CD4-positive, alpha-beta T cell treated with Interleukin-2 at 100 ng/mL for 4 hours (primary cell): ENCODE results near the gene LOC101059915.

Experiments
- DNase-seq: peaks from one replicate; pipeline ENCODE4 v3.0.0-alpha.2; 2020; ENCODE audit warnings: low spot score

The LOC101059915 gene

GRCh38 chrX:71667328-71668247 lies at the start of gene LOC101059915:
LOC101059915 (plus strand) TSS chrX:71667546.
- DNase-seq = no peak

GRCh38 chrX:71617742-71618141 lies 49.6 kb upstream of the LOC101059915 start:
- DNase-seq = no peak

DNA sequence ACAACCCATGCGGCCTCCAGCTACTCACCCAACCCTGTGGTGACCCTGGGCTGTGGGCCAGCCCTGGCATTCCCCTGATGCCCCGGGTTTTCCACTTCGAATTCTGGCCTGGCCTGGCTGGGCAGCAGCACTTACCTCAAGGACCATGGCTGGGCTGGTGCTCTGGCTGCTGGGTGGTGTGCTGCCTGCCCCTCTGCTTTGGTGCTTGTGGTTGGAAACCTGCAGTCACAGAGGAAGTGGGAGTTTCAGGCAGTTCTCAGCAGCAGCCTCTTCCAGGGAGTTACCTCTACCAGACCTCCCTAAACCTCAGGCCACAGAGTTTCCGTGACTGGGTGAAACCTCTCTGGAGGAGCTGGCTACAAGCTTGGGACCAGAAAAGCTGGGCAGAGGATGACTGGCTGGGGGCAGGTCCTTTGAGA lies 49.0 kb upstream of the LOC101059915 start, which contains the start of gene CXCR3:
Gene CXCR3 (minus strand): TSS at position 209 of the 419 bp plus-strand sequence. CDS start 62 bp downstream, at position 147.
- peak; percentile 58 for DNase-seq

GRCh38 chrX:71618787-71619186 lies 48.6 kb upstream of the LOC101059915 start:
- DNase-seq = no peak

DNA sequence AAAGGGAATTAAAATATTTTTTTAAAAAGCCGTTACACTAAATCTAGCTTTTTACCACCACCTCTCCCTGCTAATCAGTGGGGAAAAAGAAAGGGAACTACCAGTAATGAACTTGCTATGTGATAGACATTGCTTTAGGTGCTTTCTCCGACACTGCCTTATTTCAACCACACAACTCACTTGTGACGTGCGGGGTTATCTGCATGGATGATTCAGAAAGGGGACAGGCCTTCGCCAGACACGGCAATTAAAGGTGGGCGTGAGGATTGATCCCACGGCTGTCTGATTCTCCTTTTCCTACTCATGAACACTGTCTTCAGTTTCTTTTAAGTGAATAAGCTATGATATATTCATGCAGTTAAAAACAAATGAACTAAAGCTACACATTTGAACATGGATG lies 48.2 kb upstream of the LOC101059915 start:
- peak; percentile 55 for DNase-seq

GRCh38 chrX:71619986-71620385 lies 47.4 kb upstream of the LOC101059915 start:
- no peak for DNase-seq

DNA sequence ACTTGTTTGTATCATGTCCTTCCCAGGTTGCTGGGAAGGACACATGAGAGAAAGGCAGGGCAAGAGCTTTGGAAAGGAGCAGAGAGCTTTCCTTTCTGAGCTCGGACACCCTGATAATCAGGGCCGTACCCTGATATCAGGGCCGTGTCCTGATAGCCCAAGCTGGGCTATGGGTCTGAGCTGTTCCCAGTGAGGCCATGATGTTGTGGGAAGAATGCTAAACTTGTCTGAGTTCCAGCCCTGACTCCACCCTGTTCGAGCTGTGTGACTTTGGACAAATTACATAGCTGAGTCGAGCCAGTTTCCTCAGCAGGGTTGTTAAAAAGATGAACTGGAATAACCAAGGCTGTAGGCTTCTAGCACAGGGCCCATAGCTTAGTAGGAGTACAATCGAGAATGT lies 45.7 kb upstream of the LOC101059915 start:
- no peak for DNase-seq

DNA sequence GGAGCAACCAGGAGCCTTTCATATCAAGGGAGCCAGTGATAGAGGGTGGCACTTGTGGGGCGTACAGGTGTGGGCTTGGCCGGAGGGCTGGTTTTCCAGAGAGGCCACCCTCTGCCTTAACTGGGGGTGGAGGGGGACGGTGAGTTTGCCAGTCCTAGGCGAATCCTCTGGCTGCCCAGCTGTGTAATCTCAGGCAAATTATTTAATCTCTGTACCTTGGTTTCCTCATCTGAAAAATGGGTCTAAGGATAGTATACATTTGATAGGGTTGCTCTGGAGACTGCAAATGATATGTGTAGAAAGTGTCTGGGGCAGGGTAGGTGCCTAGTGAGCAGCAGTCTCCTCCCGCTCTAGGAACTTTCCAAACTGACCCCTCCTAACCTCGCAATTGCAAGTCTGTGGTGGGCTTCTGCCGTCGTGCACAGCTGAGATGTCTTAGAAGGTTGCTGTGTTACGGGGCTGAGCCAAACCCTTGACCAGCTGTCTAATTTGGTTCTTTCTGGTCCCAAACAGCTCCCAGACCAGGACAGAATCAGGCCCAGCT lies 45.2 kb upstream of the LOC101059915 start:
- DNase-seq = no peak

DNA sequence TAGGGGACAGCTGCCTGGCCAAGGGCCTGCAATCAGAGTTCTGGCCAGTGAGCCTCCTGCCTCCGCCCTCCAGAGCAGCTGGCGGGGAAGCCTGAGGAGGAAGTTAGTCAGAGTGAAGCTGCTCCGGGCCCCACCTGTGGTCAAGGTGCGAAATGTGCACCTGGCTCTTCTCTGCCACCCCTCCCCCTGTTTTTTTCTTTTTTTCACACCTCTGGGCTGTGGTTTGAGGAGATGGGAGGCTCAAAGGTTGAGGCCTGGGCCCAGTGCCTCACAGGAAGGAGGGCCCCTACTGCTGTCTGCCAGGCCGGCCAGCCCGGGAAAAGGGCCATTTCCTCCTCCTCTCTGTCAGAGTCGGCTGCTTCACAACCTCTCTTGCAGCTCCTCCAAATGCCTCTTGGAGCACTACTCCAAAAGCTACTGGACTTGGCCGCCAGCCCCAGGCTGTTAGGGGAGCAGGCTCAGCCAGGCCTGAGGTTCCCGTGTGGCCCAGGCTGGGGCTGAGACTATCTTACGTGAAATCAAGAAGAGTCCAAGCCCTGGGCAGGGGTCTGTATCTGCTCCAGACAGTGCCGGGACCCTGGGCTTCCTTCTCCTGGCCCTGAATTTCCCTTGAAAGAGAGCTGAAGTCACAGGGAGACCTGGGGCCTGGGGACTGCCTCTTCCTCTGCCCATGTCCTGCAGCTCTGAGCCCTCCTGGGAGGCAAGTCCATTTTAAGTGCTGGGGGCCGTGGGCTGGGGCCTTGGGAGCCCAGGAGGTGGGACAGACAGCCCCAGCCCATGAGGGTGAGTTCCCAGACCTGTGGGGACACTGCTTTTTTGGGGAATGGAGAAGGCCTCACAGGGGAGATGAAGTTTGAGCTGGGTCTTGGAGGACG lies 44.5 kb upstream of the LOC101059915 start:
- DNase-seq = peak; percentile 80

GRCh38 chrX:71623714-71624113 lies 43.6 kb upstream of the LOC101059915 start:
- no peak for DNase-seq

DNA sequence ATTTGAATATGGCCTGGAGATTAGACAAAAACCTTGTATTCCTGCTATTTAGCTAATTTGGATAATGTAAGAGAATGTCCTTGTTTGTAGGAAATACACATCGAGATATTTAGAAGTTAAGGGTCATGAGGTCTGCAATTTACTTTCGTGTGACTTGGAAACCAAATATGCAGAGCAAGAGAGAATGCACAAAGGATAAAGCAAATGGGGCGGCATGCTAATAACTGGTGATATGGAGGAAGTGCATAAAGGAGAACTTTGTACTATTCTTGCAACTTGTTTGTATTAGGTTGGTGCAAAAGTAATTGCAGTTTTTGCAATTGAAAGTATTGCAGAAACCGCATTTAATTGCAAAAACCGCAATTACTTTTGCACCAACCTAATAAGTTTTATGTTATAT lies 41.9 kb upstream of the LOC101059915 start:
- DNase-seq = no peak

DNA sequence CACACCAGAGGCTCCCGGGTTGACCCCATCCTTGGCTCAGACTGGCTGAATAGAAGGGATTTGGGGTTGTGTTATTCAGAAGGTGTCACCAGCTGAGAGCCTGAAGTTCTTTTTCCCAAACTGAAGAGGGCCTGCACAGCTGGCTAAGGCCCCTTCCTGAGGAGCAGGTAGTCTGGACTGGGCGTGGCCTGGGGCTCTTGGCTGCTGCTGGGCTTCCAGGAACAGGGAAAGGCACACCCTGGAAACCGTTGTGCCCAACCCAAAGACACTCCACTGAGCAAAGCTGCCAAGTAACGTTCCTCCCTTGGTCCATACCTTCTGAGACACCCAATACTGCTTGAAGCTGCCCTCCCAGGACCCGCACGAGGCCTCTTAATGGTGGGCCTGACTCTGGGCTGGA lies 40.8 kb upstream of the LOC101059915 start:
- DNase-seq = no peak

- no peak for DNase-seq
Measured at GRCh38 chrX:71627588-71628404, 39.5 kb upstream of the LOC101059915 start.

DNA sequence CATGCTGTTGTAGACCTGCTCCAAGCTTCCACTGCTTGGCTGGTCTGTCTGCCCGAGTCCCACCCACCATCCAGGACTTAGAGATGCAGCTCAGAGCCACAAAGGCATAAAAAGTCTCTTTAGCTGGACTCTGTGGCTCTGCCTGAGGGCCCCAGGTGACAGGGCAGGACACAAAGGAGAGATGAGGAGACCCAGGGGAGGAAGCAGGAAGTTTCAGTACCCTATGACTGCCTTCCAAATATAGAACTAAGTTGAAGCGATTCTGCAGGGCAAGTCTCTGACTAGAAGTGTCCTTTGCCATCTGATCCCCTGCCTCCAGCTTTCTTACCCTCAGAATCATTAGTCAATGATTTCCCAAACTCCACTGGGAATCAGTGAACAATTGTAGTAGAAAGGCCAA lies 37.9 kb upstream of the LOC101059915 start:
- no peak for DNase-seq

DNA sequence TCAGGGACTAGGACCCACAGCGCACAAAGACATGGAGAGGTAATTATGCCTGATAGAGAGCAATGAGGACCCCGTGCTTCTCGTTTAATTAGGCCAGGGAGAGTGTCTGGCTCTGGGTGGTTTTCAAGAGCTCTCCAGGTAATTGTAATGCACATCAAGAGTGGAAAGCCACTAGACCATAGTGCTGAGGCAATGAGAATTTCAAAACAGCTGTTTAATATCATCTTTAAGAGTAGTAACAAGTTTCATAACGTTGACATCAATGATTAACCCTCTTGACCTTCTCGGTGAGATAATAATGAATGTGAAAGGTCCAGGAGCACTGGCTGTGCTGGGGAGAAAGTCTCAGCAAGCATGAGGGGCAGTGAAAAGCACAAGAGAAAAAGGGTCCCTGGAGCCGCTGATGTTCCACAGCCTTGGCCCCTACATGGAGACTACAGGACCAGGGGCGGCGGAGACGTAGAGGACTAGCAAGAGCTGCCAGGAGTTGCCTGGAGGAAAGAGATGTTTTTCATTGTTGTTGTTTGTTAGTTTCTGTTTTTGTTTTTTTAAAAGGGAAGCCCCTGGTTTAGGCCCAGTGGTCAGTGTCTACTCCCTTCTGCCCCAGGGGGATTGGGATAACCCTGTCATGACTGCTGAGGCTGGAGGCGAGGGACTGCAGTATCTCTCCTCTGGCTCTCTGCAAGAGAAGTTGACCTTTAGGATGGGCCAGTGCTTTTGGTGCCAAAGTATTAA lies 34.3 kb upstream of the LOC101059915 start:
- no peak for DNase-seq

- no peak for DNase-seq
Measured at GRCh38 chrX:71634366-71634765, 33.0 kb upstream of the LOC101059915 start.

DNA sequence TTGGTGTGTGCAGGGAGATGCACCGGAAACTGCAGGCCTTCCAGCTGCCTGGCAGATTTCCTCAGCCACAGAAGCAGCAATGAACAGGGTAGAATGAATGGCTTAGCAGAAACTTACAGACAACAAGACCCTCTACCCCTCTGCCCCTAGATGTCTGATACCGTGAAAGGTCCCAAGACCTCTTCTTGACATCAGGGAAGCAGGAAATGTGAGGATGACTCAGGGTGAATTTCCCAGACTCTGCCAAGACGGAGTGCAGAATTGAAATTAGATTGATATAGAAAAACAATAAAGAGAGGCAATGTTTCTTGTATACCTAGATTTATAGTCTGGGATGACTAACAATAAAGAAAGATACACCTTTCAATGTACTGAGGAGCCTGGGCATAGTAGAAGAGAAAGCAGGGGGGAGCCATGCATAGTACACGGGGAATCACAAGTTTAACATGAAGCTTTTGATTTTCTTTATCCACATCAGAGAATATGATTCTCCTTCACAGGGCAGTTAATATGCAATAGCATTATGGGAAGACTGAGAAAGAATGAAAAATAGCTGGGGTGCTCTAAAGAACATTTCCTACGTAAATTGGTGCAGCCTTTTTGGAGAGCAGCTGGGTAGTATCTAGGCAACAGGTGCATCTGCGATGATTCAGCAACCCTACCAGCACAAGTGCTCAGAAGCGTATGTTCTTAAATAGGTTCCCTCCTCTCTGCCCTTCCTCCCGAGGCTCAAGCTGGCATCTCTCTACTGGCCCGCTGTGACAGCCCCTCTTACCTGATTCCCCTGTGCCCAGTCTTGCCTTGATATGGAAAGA lies 30.7 kb upstream of the LOC101059915 start:
- no peak for DNase-seq

GRCh38 chrX:71637253-71637618 lies 30.1 kb upstream of the LOC101059915 start:
- no peak for DNase-seq

DNA sequence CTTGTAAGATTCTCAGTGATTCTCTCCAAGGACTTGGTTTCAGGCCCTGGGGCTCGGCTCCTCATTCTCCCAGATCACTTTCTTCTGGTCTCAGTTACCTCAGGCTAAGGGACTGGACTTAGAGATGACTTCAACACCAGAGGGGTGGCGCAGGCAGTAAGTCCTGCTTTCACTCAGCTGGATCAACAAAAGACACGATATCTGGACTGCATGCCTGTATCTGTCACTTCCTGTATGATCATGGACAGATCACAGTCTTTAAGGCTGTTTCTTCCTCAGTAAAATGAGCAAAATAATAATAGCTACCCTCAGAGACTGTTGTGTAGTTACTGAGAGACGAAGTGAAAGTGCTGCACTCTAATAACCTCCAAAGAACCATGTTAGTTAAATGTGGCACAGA lies 29.5 kb upstream of the LOC101059915 start:
- DNase-seq = no peak

DNA sequence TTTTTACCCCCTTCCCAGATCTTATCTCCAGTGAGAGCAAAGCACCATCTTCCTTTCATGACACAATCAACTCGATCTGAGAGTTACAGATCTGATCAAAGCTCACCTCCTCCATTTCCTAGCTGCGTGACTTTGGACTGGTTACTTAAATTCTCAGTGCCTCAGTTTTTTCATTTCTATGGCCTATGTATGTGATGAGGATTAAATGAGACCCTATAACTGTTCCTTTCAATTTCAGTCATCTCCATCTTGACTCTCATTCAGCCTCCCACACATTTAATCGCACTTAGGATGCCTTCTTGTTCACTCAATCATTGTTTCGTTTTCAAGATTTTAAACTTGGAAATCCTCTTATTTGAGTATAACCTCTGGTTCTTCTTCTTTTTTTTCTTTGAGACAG lies 28.9 kb upstream of the LOC101059915 start:
- no peak for DNase-seq
